Ovary (tissue), 9 donors: Measurements from ENCODE around the gene RAD21L1. TPM values are rescaled to one million over a fixed set of nuclear protein-coding genes. Genes with fewer than 3 reads are reported as not detected.

ENCODE experiments used
- DNase-seq, 5 donors: peaks; one replicate each; pipeline ENCODE4 v3.0.0-alpha.2; 2019 to 2020
- H3K27ac ChIP-seq, 2 donors: fragments of 200-600 bp; one replicate each; pipeline versions ENCODE4 v1.5.1 to v1.8.0; 2019 to 2022
- H3K27me3 ChIP-seq: fragments of 200-600 bp; one replicate; pipeline ENCODE4 v1.8.0; 2022
- H3K36me3 ChIP-seq: fragments of 200-600 bp; sonication (generic); one replicate; pipeline ENCODE4 v1.5.1; 2019
- H3K4me1 ChIP-seq: one replicate; pipeline ENCODE4 v1.8.1; 2013; ENCODE audit warnings: mild to moderate bottlenecking, moderate library complexity; ENCODE audit not compliant: insufficient read depth
- H3K4me3 ChIP-seq: fragments of 200-600 bp; sonication (generic); one replicate; pipeline ENCODE4 v1.5.1; 2017
- H3K9me3 ChIP-seq, 2 donors: fragments of 200-600 bp in 1 of 2; sonication (generic) in 1 of 2; one replicate each; pipeline versions ENCODE4 v1.5.1 to v1.8.1; 2013 to 2019; ENCODE audit warnings: mild to moderate bottlenecking in 1 of 2, moderate library complexity in 1 of 2
- CTCF ChIP-seq, 3 donors: fragments of 450-650 bp in 2 of 3; fragments of 200-600 bp in 1 of 3; IDR thresholded peaks; one replicate each; pipeline versions ENCODE4 v1.5.1 to v1.8.0; 2016 to 2022; ENCODE audit warnings: antibody characterized with exemption in 3 of 3, mild to moderate bottlenecking in 1 of 3
- EP300 ChIP-seq: sonication (generic); formaldehyde crosslinking; IDR thresholded peaks from one replicate; pipeline ENCODE4 v1.6.1; 2017; ENCODE audit warnings: antibody characterized with exemption
- POLR2A ChIP-seq: fragments of 450-650 bp; IDR thresholded peaks from one replicate; pipeline ENCODE4 v1.6.1; 2017; ENCODE audit warnings: antibody characterized with exemption, mild to moderate bottlenecking, moderate library complexity
- WGBS, 3 donors: extraction: QIAGEN DNeasy Blood & Tissue Kit in 1 of 3; methylation state at CpG; one replicate each; pipeline versions ENCODE4 v1.1.5 to v1.1.7; 2013 to 2017; 5-methylcytosine and 5-hydroxymethylcytosine counted together
- intact Hi-C, 4 donors: fragments of 100-400 bp; cut with DNase I; formaldehyde crosslinking; loops; one replicate each; pipeline versions ENCODE4 v1.11.0 to v1.15.1; 2022 to 2023
- polyA plus RNA-seq, 2 donors: library from polyadenylated mRNA; stranded (reverse); fragments of 200-250 nt in 1 of 2; fragments of 350-450 nt in 1 of 2; fragmentation: Illumina TruSeq in 1 of 2; extraction: RNeasy Lipid Tissue Mini Kit (QIAGEN cat#74804) in 1 of 2; gene quantifications; one replicate each; pipeline ENCODE4 v1.2.3, GENCODE V29; 2013 to 2014
- total RNA-seq, 7 donors: library from RNA; depleted of rRNA in 2 of 7; stranded (reverse); fragments of >200 nt in 2 of 7; fragmentation: NEBNext Ultra II Directional in 3 of 7; extraction: Animal tissue kit (Norgen Biotek cat#: 25700) in 3 of 7; gene quantifications; one replicate each; pipeline versions ENCODE4 v1.1.0 to v1.2.4, GENCODE V29; 2016 to 2023
- donor health status: DM: no; HTN: no; CAD: no; lungs with moderate emphysema.
- donor health status: DM: no; HTN: no; CAD: no.
- donor health status: Bipolar disorder and iron deficiency.
- donor health status: DM: yes; HTN: yes; CAD: no.
- donor health status: DM: no; HTN: no; CAD: no.
- donor health status: DM: yes; HTN: yes; CAD: no.

The RAD21L1 gene
- total and polyA plus RNA-seq, 9 donors = not detected

GRCh38 chr20:1265226-1265915 is 39.5 kb downstream of the RAD21L1 start:
- WGBS, 3 donors = 89 to 95% (median 90%) methylated on average over 4 of the region's 4 CpGs
- no peak for DNase-seq

GRCh38 chr20:1265916-1266166 is 40.0 kb downstream of the RAD21L1 start:
- H3K36me3 ChIP-seq = no peaks in the 10 kb centered on the region
- TF ChIP-seq POLR2A = no peak
- TF ChIP-seq EP300 = no peak
- TF ChIP-seq CTCF (IDR thresholded peaks at IDR 0.05) = no peak
- intact Hi-C loops = no loop called here
- H3K9me3 ChIP-seq = no peaks in the 10 kb centered on the region
- WGBS, 3 donors = 1 to 5% (median 3%) methylated on average over 10 of the region's 10 CpGs
- H3K27me3 ChIP-seq = no peaks in the 10 kb centered on the region
- peak overlapping the region; percentile 1 to 43 for H3K27ac ChIP-seq
- no peak for DNase-seq
- H3K4me1 ChIP-seq = no peaks in the 10 kb centered on the region
- H3K4me3 ChIP-seq = peak overlapping the region; percentile 59

More at GRCh38 chr20:1265226-1265915, 39.5 kb downstream of the RAD21L1 start:
- Histone ChIP-seq H3K27ac (peak overlapping the region in 1 of 2 donors; percentile 1), H3K4me3 (peak overlapping the region; percentile 59), H3K36me3 (no peaks in the 10 kb centered on the region), H3K4me1 (no peaks in the 10 kb centered on the region), H3K27me3 (no peaks in the 10 kb centered on the region), H3K9me3 (no peaks in the 10 kb centered on the region)
- TF ChIP-seq CTCF (IDR thresholded peaks at IDR 0.05) (no peak), EP300 (no peak)
- intact Hi-C loops = no loop called here

GRCh38 chr20:1266167-1266973 is 40.5 kb downstream of the RAD21L1 start, which contains the start of gene SNPH:
SNPH (plus strand) TSS chr20:1266294; CDS start chr20:1296240, 29,946 bp downstream.
- no peaks in the 10 kb centered on the region for H3K27me3 ChIP-seq
- no peaks in the 10 kb centered on the region for H3K4me1 ChIP-seq
- DNase-seq = peak; percentile 63 to 77 (median 71)
- no peaks in the 10 kb centered on the region for H3K36me3 ChIP-seq
- H3K4me3 ChIP-seq = peak within 1 kb of the TSS; percentile 59
- intact Hi-C loops = no loop called here
- H3K9me3 ChIP-seq = no peaks in the 10 kb centered on the region
- peak within 1 kb of the TSS; percentile 1 to 43 for H3K27ac ChIP-seq
- 0 to 1% (median 0%) methylated on average over 36 to 61 of the region's 61 CpGs for WGBS, 3 donors
- TF ChIP-seq CTCF (IDR thresholded peaks at IDR 0.05) (no peak), POLR2A (no peak), EP300 (no peak)

GRCh38 chr20:1267161-1267560 is 41.3 kb downstream of the RAD21L1 start:
- Histone ChIP-seq H3K9me3 (no peaks in the 10 kb centered on the region), H3K27ac (peak overlapping the region in 1 of 2 donors; percentile 43), H3K4me1 (no peaks in the 10 kb centered on the region), H3K27me3 (no peaks in the 10 kb centered on the region), H3K36me3 (no peaks in the 10 kb centered on the region), H3K4me3 (peak overlapping the region; percentile 59)
- 70 to 73% (median 71%) methylated on average over 8 of the region's 8 CpGs for WGBS, 3 donors
- TF ChIP-seq CTCF (IDR thresholded peaks at IDR 0.05) (no peak), EP300 (no peak)
- intact Hi-C loops = no loop called here
- no peak for DNase-seq
